GM23338 (cell line): Measurements from ENCODE around the gene PCDH1. TPM values are rescaled to one million over a fixed set of nuclear protein-coding genes. Genes with fewer than 3 reads are reported as not detected.

ENCODE experiments used
- ATAC-seq: fragments of 200-7000 bp; cut with Tn5 transposase; 3 replicates; pipeline ENCODE4 v1.9.1; 2020
- DNase-seq: peaks from one replicate; pipeline ENCODE4 v3.0.0-alpha.2; 2015; ENCODE audit warnings: low spot score
- H2AFZ ChIP-seq: fragments of 200-600 bp; sonication (generic); 2 replicates; pipeline ENCODE4 v1.8.0; 2016; ENCODE audit warnings: antibody characterized with exemption, mild to moderate bottlenecking, moderate library complexity
- H3F3A ChIP-seq: fragments of 200-600 bp; sonication (generic); replicated peaks from 2 replicates; pipeline ENCODE4 v1.8.0; 2017; ENCODE audit warnings: antibody characterized with exemption, mixed run types, low read depth
- H3K27ac ChIP-seq: fragments of 200-600 bp; sonication (generic); 2 replicates; pipeline ENCODE4 v1.6.1; 2016; ENCODE audit warnings: low read depth
- H3K27me3 ChIP-seq: fragments of 200-600 bp; sonication (generic); 2 replicates; pipeline ENCODE4 v1.8.0; 2016; ENCODE audit warnings: mild to moderate bottlenecking, mixed run types, moderate library complexity; ENCODE audit not compliant: insufficient read depth
- H3K36me3 ChIP-seq: fragments of 200-600 bp; sonication (generic); 2 replicates; pipeline ENCODE4 v1.8.0; 2016; ENCODE audit warnings: mild to moderate bottlenecking; ENCODE audit not compliant: insufficient read depth
- H3K4me1 ChIP-seq: fragments of 200-600 bp; sonication (generic); 2 replicates; pipeline ENCODE4 v1.8.0; 2016; ENCODE audit warnings: mild to moderate bottlenecking, moderate library complexity; ENCODE audit not compliant: insufficient read depth
- H3K4me2 ChIP-seq: fragments of 200-600 bp; sonication (generic); 2 replicates; pipeline ENCODE4 v1.7.1; 2017; ENCODE audit warnings: mixed run types
- H3K4me3 ChIP-seq: fragments of 200-600 bp; sonication (generic); 2 replicates; pipeline ENCODE4 v1.6.1; 2016; ENCODE audit warnings: mixed run types
- H3K79me2 ChIP-seq: fragments of 200-600 bp; sonication (generic); replicated peaks from 2 replicates; pipeline ENCODE4 v1.8.0; 2017; ENCODE audit warnings: mild to moderate bottlenecking; ENCODE audit not compliant: insufficient read depth
- H3K9me2 ChIP-seq: fragments of 200-600 bp; sonication (generic); 2 replicates; pipeline ENCODE4 v1.8.0; 2017; ENCODE audit not compliant: insufficient read depth
- H4K20me1 ChIP-seq: fragments of 200-600 bp; sonication (generic); replicated peaks from 2 replicates; pipeline ENCODE4 v1.8.0; 2017; ENCODE audit warnings: mild to moderate bottlenecking; ENCODE audit not compliant: insufficient read depth
- H3K27ac Mint-ChIP-seq: 2 replicates; pipeline ENCODE4 v1.8.0; 2020; ENCODE audit warnings: inconsistent platforms, mild to moderate bottlenecking, moderate library complexity, mixed read lengths
- H3K27me3 Mint-ChIP-seq: 3 replicates; pipeline ENCODE4 v1.8.0; 2022; ENCODE audit warnings: low read depth, mild to moderate bottlenecking, moderate library complexity, mixed read lengths, inconsistent platforms; ENCODE audit not compliant: insufficient read depth, poor library complexity
- H3K36me3 Mint-ChIP-seq: 3 replicates; pipeline ENCODE4 v1.8.0; 2021; ENCODE audit warnings: low read depth, mild to moderate bottlenecking, inconsistent platforms, moderate library complexity, mixed read lengths
- H3K4me1 Mint-ChIP-seq: 3 replicates; pipeline ENCODE4 v1.8.0; 2020; ENCODE audit warnings: mild to moderate bottlenecking, inconsistent platforms, mixed read lengths
- H3K4me3 Mint-ChIP-seq: 3 replicates; pipeline ENCODE4 v1.8.0; 2021; ENCODE audit warnings: moderate library complexity, mild to moderate bottlenecking, inconsistent platforms, mixed read lengths
- H3K9me3 Mint-ChIP-seq: 3 replicates; pipeline ENCODE4 v1.8.0; 2020; ENCODE audit warnings: moderate library complexity, mild to moderate bottlenecking, inconsistent platforms, mixed read lengths
- EZH2 ChIP-seq: fragments of 200-600 bp; sonication (generic); IDR thresholded peaks from one replicate; pipeline ENCODE4 v1.8.0; 2017; ENCODE audit warnings: antibody characterized with exemption, mild to moderate bottlenecking, low read depth; ENCODE audit not compliant: unreplicated experiment
- POLR2AphosphoS5 ChIP-seq: IDR thresholded peaks from 2 replicates; pipeline ENCODE4 v1.6.1; 2016; ENCODE audit warnings: antibody characterized with exemption, low read depth
- STAT1 ChIP-seq: IDR thresholded peaks from one replicate; pipeline ENCODE4 v1.6.1; 2016; ENCODE audit warnings: antibody characterized with exemption; ENCODE audit not compliant: unreplicated experiment
- ZNF114 ChIP-seq: fragments of 250-450 bp; sonication (Bioruptor Pico); IDR thresholded peaks from 2 replicates; pipeline ENCODE4 v1.5.0; 2020; ENCODE audit warnings: mild to moderate bottlenecking, moderate library complexity
- ZNF331 ChIP-seq: fragments of 250-450 bp; sonication (Bioruptor Pico); IDR thresholded peaks from 2 replicates; pipeline ENCODE4 v1.5.0; 2020; ENCODE audit warnings: low read depth, mild to moderate bottlenecking, moderate library complexity
- polyA plus RNA-seq: library from polyadenylated mRNA; unstranded; fragments of >200 nt; fragmentation: Nextera tagmentation; extraction: Ambion mirVana; gene quantifications from 2 replicates; pipeline ENCODE4 v1.2.1, GENCODE V29; 2016
- total RNA-seq: library from RNA; depleted of rRNA; stranded (reverse); fragments of >200 nt; shearing (Covaris generic); gene quantifications from 2 replicates; pipeline ENCODE4 v1.2.3, GENCODE V29; 2014
- TF ChIP-seq, protein P1 (sequence below): IDR thresholded peaks from one replicate; pipeline ENCODE4 v1.6.1; 2018; ENCODE audit warnings: antibody characterized with exemption; ENCODE audit not compliant: unreplicated experiment
- TF ChIP-seq, protein P2 (sequence below): fragments of 250-450 bp; sonication (Bioruptor Pico); IDR thresholded peaks from 2 replicates; pipeline ENCODE4 v1.5.0; 2020; ENCODE audit warnings: mild to moderate bottlenecking, moderate library complexity
- TF ChIP-seq, protein P3 (sequence below), 2 experiments: fragments of 200-600 bp in 1 of 2; sonication (generic) in 1 of 2; conservative IDR thresholded peaks; 2 replicates each; pipeline versions ENCODE4 v1.5.1 to v1.6.1; 2016 to 2017; ENCODE audit warnings: antibody characterized with exemption in 2 of 2, low read depth in 2 of 2, mild to moderate bottlenecking in 2 of 2, moderate library complexity in 1 of 2

The PCDH1 gene
- total and polyA plus RNA-seq, 2 experiments from 2014 or later: 26.2 to 183 TPM

DNA sequence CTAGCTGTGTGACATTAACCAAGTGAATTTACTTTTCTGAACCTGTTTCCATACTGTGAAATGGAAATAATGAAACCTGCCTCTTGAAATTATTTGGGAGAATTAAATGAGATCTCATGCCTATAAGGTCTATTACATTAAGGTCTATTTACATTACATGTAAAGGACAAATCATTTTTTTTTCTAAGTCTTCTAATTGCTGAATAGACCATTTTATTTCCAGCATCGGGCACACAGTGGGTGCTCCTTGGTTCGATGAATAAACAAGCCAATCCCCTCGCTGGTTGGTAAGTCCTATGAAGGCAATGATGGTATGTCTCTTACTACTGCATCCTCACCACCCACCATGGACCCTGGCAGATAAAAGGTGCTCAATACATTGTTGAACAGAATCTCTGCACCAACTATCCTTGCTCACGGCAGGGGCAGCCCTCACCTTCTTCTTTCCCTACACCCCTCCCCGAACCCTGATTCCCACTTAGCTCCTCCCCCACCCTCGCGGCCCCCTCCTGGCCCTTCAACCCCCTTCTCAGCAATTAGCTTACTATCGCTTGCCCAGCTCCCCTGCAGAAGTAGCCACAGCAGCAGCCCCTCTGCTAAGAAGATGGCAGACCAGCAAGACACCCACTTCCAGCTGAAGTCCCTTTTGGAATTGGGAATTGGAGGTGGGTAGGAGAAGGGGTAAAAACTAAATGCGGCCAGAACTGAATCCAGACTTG is 3.0 kb downstream of the PCDH1 start:
- DNase-seq (peak; percentile 42), ATAC-seq (no peak)
- Histone ChIP-seq H3K27ac (peak overlapping the region; percentile 98), H2AFZ (no peak overlapping the region), H3K27me3 (no peaks in the 10 kb centered on the region), H3F3A (peaks cover 14% of the 10 kb centered on the region), H4K20me1 (peaks cover 23% of the 10 kb centered on the region; the same call in 1 of the 2 replicates), H3K4me2 (peak overlapping the region; percentile 97), H3K4me3 (peak overlapping the region; percentile 98), H3K9me2 (no peaks in the 10 kb centered on the region), H3K4me1 (peaks cover 58% of the 10 kb centered on the region), H3K79me2 (peaks cover 75% of the 10 kb centered on the region), H3K36me3 (no peaks in the 10 kb centered on the region)
- peaks cover 59% of the 10 kb centered on the region for H3K4me1 Mint-ChIP-seq
- peak overlapping the region; percentile 80 for H3K27ac Mint-ChIP-seq
- peaks cover 24% of the 10 kb centered on the region for H3K27me3 Mint-ChIP-seq
- peaks cover 19% of the 10 kb centered on the region for H3K36me3 Mint-ChIP-seq
- no peak for TF ChIP-seq EZH2
- H3K4me3 Mint-ChIP-seq: peak overlapping the region; percentile 86
- H3K9me3 Mint-ChIP-seq: no peaks in the 10 kb centered on the region

DNA sequence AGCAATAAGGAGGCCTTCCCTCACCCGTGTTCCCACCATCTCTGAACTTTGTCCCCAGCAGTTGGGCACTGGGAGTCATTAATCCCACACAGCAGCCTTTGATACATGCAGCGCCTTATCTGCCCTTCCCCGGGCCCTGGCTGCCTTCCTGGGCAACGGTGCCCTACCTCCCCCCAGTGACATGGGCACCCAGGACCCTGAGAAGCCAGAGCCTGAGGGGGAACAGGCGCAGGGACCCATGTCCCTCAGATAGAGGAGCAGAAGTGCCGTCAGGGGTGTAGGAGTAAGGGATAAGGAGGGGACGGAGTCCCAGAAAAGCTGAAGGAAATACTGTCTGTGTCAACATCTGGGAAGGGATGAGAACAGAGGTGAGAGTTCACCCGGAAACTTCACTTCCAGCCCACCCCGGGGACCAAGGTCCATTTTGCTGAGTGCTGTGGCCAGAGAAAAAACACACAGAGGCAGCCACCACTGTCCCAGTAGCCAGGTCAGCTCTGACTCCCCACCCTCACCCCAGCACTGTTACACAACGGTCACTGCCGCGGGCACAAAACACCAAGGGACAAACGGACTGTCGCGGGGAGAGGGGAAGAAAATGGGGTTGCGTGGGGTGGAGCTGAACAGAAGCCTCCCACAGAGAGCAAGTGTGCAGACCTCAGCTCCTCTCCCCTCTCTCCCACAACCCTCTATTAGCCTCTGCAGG is 3.8 kb downstream of the PCDH1 start:
- H3K36me3 Mint-ChIP-seq: peaks cover 26% of the 10 kb centered on the region
- H3K4me3 Mint-ChIP-seq: peak overlapping the region; percentile 86
- peaks cover 28% of the 10 kb centered on the region; the same call in 1 of the 2 replicates for H4K20me1 ChIP-seq
- H3K27ac Mint-ChIP-seq: peak overlapping the region; percentile 66; the same call in 1 of the 2 replicates
- H3K36me3 ChIP-seq: no peaks in the 10 kb centered on the region
- DNase-seq (no peak), ATAC-seq (no peak)
- peaks cover 14% of the 10 kb centered on the region for H3F3A ChIP-seq
- peak overlapping the region; percentile 78 for H3K27ac ChIP-seq
- H3K79me2 ChIP-seq: peaks cover 82% of the 10 kb centered on the region
- peaks cover 56% of the 10 kb centered on the region for H3K4me1 ChIP-seq
- H3K27me3 Mint-ChIP-seq: peaks cover 26% of the 10 kb centered on the region
- H3K27me3 ChIP-seq: no peaks in the 10 kb centered on the region
- peak overlapping the region; percentile 98 for H3K4me3 ChIP-seq
- no peaks in the 10 kb centered on the region for H3K9me3 Mint-ChIP-seq
- no peaks in the 10 kb centered on the region for H3K9me2 ChIP-seq
- no peak overlapping the region for H2AFZ ChIP-seq
- peaks cover 58% of the 10 kb centered on the region for H3K4me1 Mint-ChIP-seq
- peak overlapping the region; percentile 97 for H3K4me2 ChIP-seq
- TF ChIP-seq, protein P1, sequence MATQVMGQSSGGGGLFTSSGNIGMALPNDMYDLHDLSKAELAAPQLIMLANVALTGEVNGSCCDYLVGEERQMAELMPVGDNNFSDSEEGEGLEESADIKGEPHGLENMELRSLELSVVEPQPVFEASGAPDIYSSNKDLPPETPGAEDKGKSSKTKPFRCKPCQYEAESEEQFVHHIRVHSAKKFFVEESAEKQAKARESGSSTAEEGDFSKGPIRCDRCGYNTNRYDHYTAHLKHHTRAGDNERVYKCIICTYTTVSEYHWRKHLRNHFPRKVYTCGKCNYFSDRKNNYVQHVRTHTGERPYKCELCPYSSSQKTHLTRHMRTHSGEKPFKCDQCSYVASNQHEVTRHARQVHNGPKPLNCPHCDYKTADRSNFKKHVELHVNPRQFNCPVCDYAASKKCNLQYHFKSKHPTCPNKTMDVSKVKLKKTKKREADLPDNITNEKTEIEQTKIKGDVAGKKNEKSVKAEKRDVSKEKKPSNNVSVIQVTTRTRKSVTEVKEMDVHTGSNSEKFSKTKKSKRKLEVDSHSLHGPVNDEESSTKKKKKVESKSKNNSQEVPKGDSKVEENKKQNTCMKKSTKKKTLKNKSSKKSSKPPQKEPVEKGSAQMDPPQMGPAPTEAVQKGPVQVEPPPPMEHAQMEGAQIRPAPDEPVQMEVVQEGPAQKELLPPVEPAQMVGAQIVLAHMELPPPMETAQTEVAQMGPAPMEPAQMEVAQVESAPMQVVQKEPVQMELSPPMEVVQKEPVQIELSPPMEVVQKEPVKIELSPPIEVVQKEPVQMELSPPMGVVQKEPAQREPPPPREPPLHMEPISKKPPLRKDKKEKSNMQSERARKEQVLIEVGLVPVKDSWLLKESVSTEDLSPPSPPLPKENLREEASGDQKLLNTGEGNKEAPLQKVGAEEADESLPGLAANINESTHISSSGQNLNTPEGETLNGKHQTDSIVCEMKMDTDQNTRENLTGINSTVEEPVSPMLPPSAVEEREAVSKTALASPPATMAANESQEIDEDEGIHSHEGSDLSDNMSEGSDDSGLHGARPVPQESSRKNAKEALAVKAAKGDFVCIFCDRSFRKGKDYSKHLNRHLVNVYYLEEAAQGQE: no peak
- TF ChIP-seq, protein P2, sequence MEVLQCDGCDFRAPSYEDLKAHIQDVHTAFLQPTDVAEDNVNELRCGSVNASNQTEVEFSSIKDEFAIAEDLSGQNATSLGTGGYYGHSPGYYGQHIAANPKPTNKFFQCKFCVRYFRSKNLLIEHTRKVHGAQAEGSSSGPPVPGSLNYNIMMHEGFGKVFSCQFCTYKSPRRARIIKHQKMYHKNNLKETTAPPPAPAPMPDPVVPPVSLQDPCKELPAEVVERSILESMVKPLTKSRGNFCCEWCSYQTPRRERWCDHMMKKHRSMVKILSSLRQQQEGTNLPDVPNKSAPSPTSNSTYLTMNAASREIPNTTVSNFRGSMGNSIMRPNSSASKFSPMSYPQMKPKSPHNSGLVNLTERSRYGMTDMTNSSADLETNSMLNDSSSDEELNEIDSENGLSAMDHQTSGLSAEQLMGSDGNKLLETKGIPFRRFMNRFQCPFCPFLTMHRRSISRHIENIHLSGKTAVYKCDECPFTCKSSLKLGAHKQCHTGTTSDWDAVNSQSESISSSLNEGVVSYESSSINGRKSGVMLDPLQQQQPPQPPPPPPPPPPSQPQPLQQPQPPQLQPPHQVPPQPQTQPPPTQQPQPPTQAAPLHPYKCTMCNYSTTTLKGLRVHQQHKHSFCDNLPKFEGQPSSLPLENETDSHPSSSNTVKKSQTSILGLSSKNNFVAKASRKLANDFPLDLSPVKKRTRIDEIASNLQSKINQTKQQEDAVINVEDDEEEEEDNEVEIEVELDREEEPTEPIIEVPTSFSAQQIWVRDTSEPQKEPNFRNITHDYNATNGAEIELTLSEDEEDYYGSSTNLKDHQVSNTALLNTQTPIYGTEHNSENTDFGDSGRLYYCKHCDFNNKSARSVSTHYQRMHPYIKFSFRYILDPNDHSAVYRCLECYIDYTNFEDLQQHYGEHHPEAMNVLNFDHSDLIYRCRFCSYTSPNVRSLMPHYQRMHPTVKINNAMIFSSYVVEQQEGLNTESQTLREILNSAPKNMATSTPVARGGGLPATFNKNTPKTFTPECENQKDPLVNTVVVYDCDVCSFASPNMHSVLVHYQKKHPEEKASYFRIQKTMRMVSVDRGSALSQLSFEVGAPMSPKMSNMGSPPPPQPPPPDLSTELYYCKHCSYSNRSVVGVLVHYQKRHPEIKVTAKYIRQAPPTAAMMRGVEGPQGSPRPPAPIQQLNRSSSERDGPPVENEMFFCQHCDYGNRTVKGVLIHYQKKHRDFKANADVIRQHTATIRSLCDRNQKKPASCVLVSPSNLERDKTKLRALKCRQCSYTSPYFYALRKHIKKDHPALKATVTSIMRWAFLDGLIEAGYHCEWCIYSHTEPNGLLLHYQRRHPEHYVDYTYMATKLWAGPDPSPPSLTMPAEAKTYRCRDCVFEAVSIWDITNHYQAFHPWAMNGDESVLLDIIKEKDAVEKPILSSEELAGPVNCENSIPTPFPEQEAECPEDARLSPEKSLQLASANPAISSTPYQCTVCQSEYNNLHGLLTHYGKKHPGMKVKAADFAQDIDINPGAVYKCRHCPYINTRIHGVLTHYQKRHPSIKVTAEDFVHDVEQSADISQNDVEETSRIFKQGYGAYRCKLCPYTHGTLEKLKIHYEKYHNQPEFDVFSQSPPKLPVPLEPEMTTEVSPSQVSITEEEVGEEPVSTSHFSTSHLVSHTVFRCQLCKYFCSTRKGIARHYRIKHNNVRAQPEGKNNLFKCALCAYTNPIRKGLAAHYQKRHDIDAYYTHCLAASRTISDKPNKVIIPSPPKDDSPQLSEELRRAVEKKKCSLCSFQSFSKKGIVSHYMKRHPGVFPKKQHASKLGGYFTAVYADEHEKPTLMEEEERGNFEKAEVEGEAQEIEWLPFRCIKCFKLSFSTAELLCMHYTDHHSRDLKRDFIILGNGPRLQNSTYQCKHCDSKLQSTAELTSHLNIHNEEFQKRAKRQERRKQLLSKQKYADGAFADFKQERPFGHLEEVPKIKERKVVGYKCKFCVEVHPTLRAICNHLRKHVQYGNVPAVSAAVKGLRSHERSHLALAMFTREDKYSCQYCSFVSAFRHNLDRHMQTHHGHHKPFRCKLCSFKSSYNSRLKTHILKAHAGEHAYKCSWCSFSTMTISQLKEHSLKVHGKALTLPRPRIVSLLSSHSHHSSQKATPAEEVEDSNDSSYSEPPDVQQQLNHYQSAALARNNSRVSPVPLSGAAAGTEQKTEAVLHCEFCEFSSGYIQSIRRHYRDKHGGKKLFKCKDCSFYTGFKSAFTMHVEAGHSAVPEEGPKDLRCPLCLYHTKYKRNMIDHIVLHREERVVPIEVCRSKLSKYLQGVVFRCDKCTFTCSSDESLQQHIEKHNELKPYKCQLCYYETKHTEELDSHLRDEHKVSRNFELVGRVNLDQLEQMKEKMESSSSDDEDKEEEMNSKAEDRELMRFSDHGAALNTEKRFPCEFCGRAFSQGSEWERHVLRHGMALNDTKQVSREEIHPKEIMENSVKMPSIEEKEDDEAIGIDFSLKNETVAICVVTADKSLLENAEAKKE (CRISPR knock-in tag): no peak
- TF ChIP-seq ZNF331 (CRISPR knock-in tag) (no peak), ZNF114 (CRISPR knock-in tag) (no peak), STAT1 (no peak), POLR2AphosphoS5 (no peak; the same call in 1 of the 2 replicates)
- TF ChIP-seq, protein P3, sequence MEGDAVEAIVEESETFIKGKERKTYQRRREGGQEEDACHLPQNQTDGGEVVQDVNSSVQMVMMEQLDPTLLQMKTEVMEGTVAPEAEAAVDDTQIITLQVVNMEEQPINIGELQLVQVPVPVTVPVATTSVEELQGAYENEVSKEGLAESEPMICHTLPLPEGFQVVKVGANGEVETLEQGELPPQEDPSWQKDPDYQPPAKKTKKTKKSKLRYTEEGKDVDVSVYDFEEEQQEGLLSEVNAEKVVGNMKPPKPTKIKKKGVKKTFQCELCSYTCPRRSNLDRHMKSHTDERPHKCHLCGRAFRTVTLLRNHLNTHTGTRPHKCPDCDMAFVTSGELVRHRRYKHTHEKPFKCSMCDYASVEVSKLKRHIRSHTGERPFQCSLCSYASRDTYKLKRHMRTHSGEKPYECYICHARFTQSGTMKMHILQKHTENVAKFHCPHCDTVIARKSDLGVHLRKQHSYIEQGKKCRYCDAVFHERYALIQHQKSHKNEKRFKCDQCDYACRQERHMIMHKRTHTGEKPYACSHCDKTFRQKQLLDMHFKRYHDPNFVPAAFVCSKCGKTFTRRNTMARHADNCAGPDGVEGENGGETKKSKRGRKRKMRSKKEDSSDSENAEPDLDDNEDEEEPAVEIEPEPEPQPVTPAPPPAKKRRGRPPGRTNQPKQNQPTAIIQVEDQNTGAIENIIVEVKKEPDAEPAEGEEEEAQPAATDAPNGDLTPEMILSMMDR (conservative IDR thresholded peaks at IDR 0.05; ENCODE audit: low read depth in 2 of 2): no peak
